ENCODE data around the gene TSPAN13. TPM values are rescaled to one million over a fixed set of nuclear protein-coding genes. Genes with fewer than 3 reads are reported as not detected.
"Not testable (repeated sequence)": the region's sequence is repeated elsewhere in the genome, so short reads cannot be mapped to it uniquely, and the experiment has no call there.

The TSPAN13 gene
- total RNA-seq, 2 experiments from 2014 or later = 0.31 to 0.50 TPM

GRCh38 chr7:16769994-16770393 is 16.4 kb downstream of the TSPAN13 start:
- H3K9me3 Mint-ChIP-seq; H3K27ac Mint-ChIP-seq; H3K36me3 Mint-ChIP-seq (ENCODE audit: low read depth); H3K27me3 Mint-ChIP-seq; H3K4me3 Mint-ChIP-seq; POLR2A ChIA-PET; H3K4me1 Mint-ChIP-seq; DNase-seq: not testable (repeated sequence)
- CTCF ChIA-PET = interaction anchor here (0.7 kb wide), 1 partner anchor 584 kb away, joined by 4 read pairs; no protein-coding TSS in a partner anchor

- no peak for DNase-seq
- ChIA-PET POLR2A (no interaction called here), CTCF (interaction anchor here (0.6 to 1.8 kb wide), 3 partner anchors 17 to 608 kb away, joined by 3 to 5 read pairs (median 4); partner anchors contain the start of gene TSPAN13)
- no peak overlapping the region for H3K4me3 Mint-ChIP-seq
- no peaks in the 10 kb centered on the region for H3K9me3 Mint-ChIP-seq
- no peaks in the 10 kb centered on the region for H3K36me3 Mint-ChIP-seq (ENCODE audit: low read depth)
- no peaks in the 10 kb centered on the region for H3K4me1 Mint-ChIP-seq
- H3K27me3 Mint-ChIP-seq = peaks cover 4% of the 10 kb centered on the region
- H3K27ac Mint-ChIP-seq = no peak overlapping the region
Measured at GRCh38 chr7:16770657-16771329, 17.2 kb downstream of the TSPAN13 start.

GRCh38 chr7:16773326-16773725 is 19.8 kb downstream of the TSPAN13 start:
- Mint-ChIP-seq H3K36me3 (ENCODE audit: low read depth) (no peaks in the 10 kb centered on the region), H3K27ac (no peak overlapping the region), H3K9me3 (no peaks in the 10 kb centered on the region), H3K4me1 (no peaks in the 10 kb centered on the region), H3K4me3 (no peak overlapping the region), H3K27me3 (peaks cover 4% of the 10 kb centered on the region)
- ChIA-PET CTCF (no interaction called here), POLR2A (no interaction called here)
- DNase-seq = no peak

DNA sequence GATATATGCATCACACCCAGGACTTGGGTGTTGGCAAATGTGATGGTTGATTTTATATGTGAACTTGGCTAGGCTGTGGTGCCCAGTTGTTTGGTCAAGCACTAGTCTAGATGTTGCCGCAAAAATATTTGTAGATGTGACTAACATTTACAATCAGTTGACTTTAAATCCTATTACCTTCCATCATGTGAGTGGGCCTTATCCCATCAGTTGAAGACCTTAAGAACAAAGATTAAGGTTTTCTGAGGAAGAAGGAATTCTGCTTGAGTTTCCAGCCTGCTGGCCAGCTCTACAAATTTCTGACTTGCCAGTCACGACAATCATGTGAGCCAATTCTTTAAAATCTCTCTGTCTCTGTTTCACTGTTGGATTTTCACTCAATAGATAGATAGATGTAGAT is 20.3 kb downstream of the TSPAN13 start:
- no peaks in the 10 kb centered on the region for H3K9me3 Mint-ChIP-seq
- CTCF ChIA-PET = no interaction called here

DNA sequence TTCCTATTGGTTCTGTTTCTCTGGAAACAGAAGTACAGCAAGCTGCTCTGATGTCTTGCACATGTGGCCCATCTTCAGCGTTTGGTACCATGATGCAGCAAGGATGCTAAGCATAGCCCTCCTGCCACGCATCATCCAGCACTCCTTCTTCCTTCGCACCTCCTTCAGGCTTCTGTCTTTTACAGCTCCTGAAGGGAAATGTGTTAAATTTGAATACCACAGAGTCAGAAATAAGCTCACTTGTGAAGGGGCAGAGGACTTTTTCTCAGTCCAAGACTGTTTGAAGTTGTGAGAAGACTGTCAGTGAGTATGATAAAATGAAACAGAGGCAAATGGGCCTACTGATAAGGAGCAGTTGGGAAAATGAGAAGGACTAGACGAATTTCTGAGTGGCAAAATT is 20.7 kb downstream of the TSPAN13 start:
- H3K4me1 Mint-ChIP-seq = no peaks in the 10 kb centered on the region
- POLR2A ChIA-PET = no interaction called here
- no peak overlapping the region for H3K4me3 Mint-ChIP-seq
- peaks cover 4% of the 10 kb centered on the region for H3K27me3 Mint-ChIP-seq
- H3K9me3 Mint-ChIP-seq = no peaks in the 10 kb centered on the region
- H3K27ac Mint-ChIP-seq = no peak overlapping the region
- DNase-seq = no peak
- no peaks in the 10 kb centered on the region for H3K36me3 Mint-ChIP-seq (ENCODE audit: low read depth)
- CTCF ChIA-PET = no interaction called here

More for the DNA sequence above, 20.3 kb downstream of the TSPAN13 start:
- no peak for DNase-seq
- peaks cover 4% of the 10 kb centered on the region for H3K27me3 Mint-ChIP-seq
- no peaks in the 10 kb centered on the region for H3K4me1 Mint-ChIP-seq
- no peaks in the 10 kb centered on the region for H3K36me3 Mint-ChIP-seq (ENCODE audit: low read depth)
- POLR2A ChIA-PET = no interaction called here
- no peak overlapping the region for H3K27ac Mint-ChIP-seq
- no peak overlapping the region for H3K4me3 Mint-ChIP-seq

- H3K36me3 Mint-ChIP-seq (ENCODE audit: low read depth) = no peaks in the 10 kb centered on the region
- peaks cover 4% of the 10 kb centered on the region for H3K27me3 Mint-ChIP-seq
- no peak for DNase-seq
- no peaks in the 10 kb centered on the region for H3K9me3 Mint-ChIP-seq
- no peak overlapping the region for H3K27ac Mint-ChIP-seq
- ChIA-PET CTCF (no interaction called here), POLR2A (interaction anchor here (0.6 kb wide), 1 partner anchor 131 kb away, joined by 3 read pairs; no protein-coding TSS in a partner anchor)
- H3K4me3 Mint-ChIP-seq = no peak overlapping the region
- no peaks in the 10 kb centered on the region for H3K4me1 Mint-ChIP-seq
Measured at GRCh38 chr7:16774986-16775385, 21.4 kb downstream of the TSPAN13 start.

GRCh38 chr7:16776053-16776452 is 22.5 kb downstream of the TSPAN13 start:
- ChIA-PET POLR2A (no interaction called here), CTCF (no interaction called here)
- H3K27ac Mint-ChIP-seq = no peak overlapping the region

GRCh38 chr7:16778476-16778875 is 24.9 kb downstream of the TSPAN13 start:
- H3K9me3 Mint-ChIP-seq = no peaks in the 10 kb centered on the region
- no peaks in the 10 kb centered on the region for H3K36me3 Mint-ChIP-seq (ENCODE audit: low read depth)
- DNase-seq = no peak
- CTCF ChIA-PET = interaction anchor here (1.6 kb wide), 1 partner anchor 9 kb away, joined by 4 read pairs; no protein-coding TSS in a partner anchor
- H3K27me3 Mint-ChIP-seq = peaks cover 4% of the 10 kb centered on the region
- no peak overlapping the region for H3K4me3 Mint-ChIP-seq
- POLR2A ChIA-PET = no interaction called here
- no peak overlapping the region for H3K27ac Mint-ChIP-seq
- no peaks in the 10 kb centered on the region for H3K4me1 Mint-ChIP-seq

More at GRCh38 chr7:16776053-16776452, 22.5 kb downstream of the TSPAN13 start:
- Mint-ChIP-seq H3K4me3 (no peak overlapping the region), H3K36me3 (ENCODE audit: low read depth) (no peaks in the 10 kb centered on the region), H3K27me3 (peaks cover 4% of the 10 kb centered on the region), H3K4me1 (no peaks in the 10 kb centered on the region), H3K9me3 (no peaks in the 10 kb centered on the region)
- no peak for DNase-seq

GRCh38 chr7:16779051-16779450 is 25.5 kb downstream of the TSPAN13 start:
- H3K4me1 Mint-ChIP-seq = no peaks in the 10 kb centered on the region
- POLR2A ChIA-PET = no interaction called here
- H3K4me3 Mint-ChIP-seq = no peak overlapping the region
- peaks cover 3% of the 10 kb centered on the region for H3K27me3 Mint-ChIP-seq
- no peak for DNase-seq
- H3K27ac Mint-ChIP-seq = no peak overlapping the region
- H3K36me3 Mint-ChIP-seq (ENCODE audit: low read depth) = no peaks in the 10 kb centered on the region
- CTCF ChIA-PET = no interaction called here
- H3K9me3 Mint-ChIP-seq = no peaks in the 10 kb centered on the region

- CTCF ChIA-PET = no interaction called here
- no peaks in the 10 kb centered on the region for H3K27me3 Mint-ChIP-seq
- POLR2A ChIA-PET = no interaction called here
Measured at GRCh38 chr7:16780596-16780995, 27.0 kb downstream of the TSPAN13 start.

GRCh38 chr7:16785321-16785720 is 31.8 kb downstream of the TSPAN13 start:
- Mint-ChIP-seq H3K4me3 (no peak overlapping the region), H3K36me3 (ENCODE audit: low read depth) (no peaks in the 10 kb centered on the region), H3K27ac (no peak overlapping the region), H3K4me1 (no peaks in the 10 kb centered on the region), H3K9me3 (no peaks in the 10 kb centered on the region), H3K27me3 (no peaks in the 10 kb centered on the region)
- CTCF ChIA-PET = interaction anchor here (0.6 kb wide), 1 partner anchor 579 kb away, joined by 3 read pairs; no protein-coding TSS in a partner anchor
- DNase-seq = no peak
- POLR2A ChIA-PET = no interaction called here

More at GRCh38 chr7:16780596-16780995, 27.0 kb downstream of the TSPAN13 start:
- DNase-seq = no peak
- H3K27ac Mint-ChIP-seq = no peak overlapping the region
- no peaks in the 10 kb centered on the region for H3K36me3 Mint-ChIP-seq (ENCODE audit: low read depth)
- no peaks in the 10 kb centered on the region for H3K4me1 Mint-ChIP-seq
- no peak overlapping the region for H3K4me3 Mint-ChIP-seq
- no peaks in the 10 kb centered on the region for H3K9me3 Mint-ChIP-seq

DNA sequence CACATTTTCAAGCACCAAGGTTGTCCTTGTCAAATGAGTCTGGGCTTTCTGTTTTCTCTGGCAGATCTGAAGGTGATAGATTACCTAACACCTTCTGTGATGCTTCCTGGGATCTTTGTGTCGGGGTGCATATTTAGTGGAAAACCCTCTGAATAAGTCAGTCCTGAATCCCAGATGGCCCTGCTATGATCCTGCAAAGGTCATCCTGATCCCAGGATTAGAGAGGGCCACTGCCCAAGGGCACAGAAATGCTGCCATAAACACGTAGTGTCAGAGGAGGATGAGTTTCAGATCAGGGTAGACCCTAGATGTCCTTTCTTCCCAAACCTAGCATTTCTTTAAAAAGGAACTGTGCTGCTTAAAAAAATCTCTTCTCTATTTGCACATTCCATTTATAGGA is 32.3 kb downstream of the TSPAN13 start:
- Mint-ChIP-seq H3K36me3 (ENCODE audit: low read depth) (no peaks in the 10 kb centered on the region), H3K27me3 (no peaks in the 10 kb centered on the region), H3K9me3 (no peaks in the 10 kb centered on the region), H3K4me1 (no peaks in the 10 kb centered on the region), H3K27ac (no peak overlapping the region), H3K4me3 (no peak overlapping the region)
- CTCF ChIA-PET = no interaction called here
- POLR2A ChIA-PET = no interaction called here
- no peak for DNase-seq

DNA sequence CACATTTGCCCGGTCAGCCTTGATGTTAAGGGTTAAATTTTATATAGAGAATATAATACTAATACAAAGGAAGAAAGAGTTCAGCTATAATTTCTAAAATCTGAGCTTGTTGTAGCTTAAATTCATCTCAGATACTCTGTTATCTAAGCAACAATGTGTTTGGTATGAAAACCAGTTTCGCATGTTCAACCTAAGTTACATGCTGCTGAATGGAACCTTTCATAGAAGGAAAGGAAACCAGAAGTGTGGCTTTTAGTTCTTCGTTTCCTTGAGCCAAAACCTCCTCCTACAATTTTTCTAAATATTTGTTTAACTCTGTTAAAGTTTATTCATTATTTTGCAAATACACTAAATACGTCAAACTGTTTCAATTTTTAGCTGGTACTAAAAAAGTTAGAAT is 32.7 kb downstream of the TSPAN13 start:
- ChIA-PET POLR2A (no interaction called here), CTCF (no interaction called here)
- no peaks in the 10 kb centered on the region for H3K36me3 Mint-ChIP-seq (ENCODE audit: low read depth)

GRCh38 chr7:16787127-16787526 is 33.6 kb downstream of the TSPAN13 start:
- no peak for DNase-seq
- CTCF ChIA-PET = interaction anchor here (1.1 to 1.5 kb wide), 2 partner anchors 9 to 14 kb away, joined by 4 read pairs; no protein-coding TSS in a partner anchor
- POLR2A ChIA-PET = no interaction called here

More for the DNA sequence above, 32.7 kb downstream of the TSPAN13 start:
- Mint-ChIP-seq H3K27ac (no peak overlapping the region), H3K27me3 (no peaks in the 10 kb centered on the region), H3K9me3 (no peaks in the 10 kb centered on the region), H3K4me3 (no peak overlapping the region), H3K4me1 (no peaks in the 10 kb centered on the region)
- no peak for DNase-seq

More at GRCh38 chr7:16787127-16787526, 33.6 kb downstream of the TSPAN13 start:
- H3K36me3 Mint-ChIP-seq (ENCODE audit: low read depth) = no peaks in the 10 kb centered on the region
- H3K9me3 Mint-ChIP-seq = no peaks in the 10 kb centered on the region
- no peak overlapping the region for H3K4me3 Mint-ChIP-seq
- no peak overlapping the region for H3K27ac Mint-ChIP-seq
- peaks cover 4% of the 10 kb centered on the region for H3K27me3 Mint-ChIP-seq
- no peaks in the 10 kb centered on the region for H3K4me1 Mint-ChIP-seq

Measured in activated CD4-positive, alpha-beta T cell treated with anti-CD3 and anti-CD28 coated beads, Interleukin-2, amount 10 ng/mL, durations not matched to agents 7 days and 5 days (primary cell).